Kidney (tissue), 14 donors: ENCODE results near the gene FRMD4A. TPM values are rescaled to one million over a fixed set of nuclear protein-coding genes. Genes with fewer than 3 reads are reported as not detected.

Source experiments
- DNase-seq, 5 donors: peaks; one replicate each; pipeline ENCODE4 v3.0.0-alpha.2; 2013 to 2020
- FAIRE-seq: peaks from 2 replicates; lab custom pipeline; 2012; peaks lifted over from hg19 to GRCh38; lab: Jason Lieb, UNC
- H3K27ac ChIP-seq, 2 donors: one replicate each; pipeline ENCODE4 v1.7.0; 2013; ENCODE audit warnings: low read depth in 2 of 2, low read length in 2 of 2, inconsistent platforms in 1 of 2
- H3K27me3 ChIP-seq: one replicate; pipeline ENCODE4 v1.7.1; 2013; ENCODE audit warnings: low read length, inconsistent platforms; ENCODE audit not compliant: control insufficient read depth, insufficient read depth
- H3K36me3 ChIP-seq, 3 donors: one replicate each; pipeline versions ENCODE4 v1.7.0 to v1.7.1; 2013; ENCODE audit warnings: low read length in 3 of 3, control low read depth in 1 of 3, inconsistent platforms in 1 of 3; ENCODE audit not compliant: insufficient read depth in 3 of 3, control insufficient read depth in 2 of 3
- H3K4me1 ChIP-seq, 3 donors: one replicate each; pipeline versions ENCODE4 v1.7.0 to v1.7.1; 2013; ENCODE audit warnings: low read length in 3 of 3, inconsistent platforms in 1 of 3, low read depth in 1 of 3; ENCODE audit not compliant: control insufficient read depth in 2 of 3, insufficient read depth in 2 of 3
- H3K4me3 ChIP-seq, 3 donors: one replicate each; pipeline versions ENCODE4 v1.7.0 to v1.8.1; 2013; ENCODE audit warnings: low read length in 3 of 3, control low read depth in 1 of 3, inconsistent platforms in 1 of 3
- H3K9ac ChIP-seq, 3 donors: one replicate each; pipeline versions ENCODE4 v1.7.0 to v1.7.1; 2013; ENCODE audit warnings: low read length in 3 of 3, control low read depth in 1 of 3, inconsistent platforms in 1 of 3
- H3K9me3 ChIP-seq, 3 donors: one replicate each; pipeline versions ENCODE4 v1.7.0 to v1.7.1; 2013; ENCODE audit warnings: low read length in 3 of 3, control low read depth in 1 of 3, inconsistent platforms in 1 of 3; ENCODE audit not compliant: control insufficient read depth in 2 of 3, insufficient read depth in 1 of 3
- CTCF ChIP-seq: IDR thresholded peaks from 3 replicates; pipeline ENCODE4 v1.5.1; 2012; ENCODE audit warnings: mild to moderate bottlenecking, moderate library complexity, borderline replicate concordance; ENCODE audit not compliant: insufficient read depth; ENCODE audit errors: extremely low read depth
- intact Hi-C: fragments of 100-400 bp; cut with DNase I; formaldehyde crosslinking; loops from one replicate; pipeline ENCODE4 v1.11.1; 2022
- polyA plus RNA-seq: library from polyadenylated mRNA; stranded (reverse); fragments of 350-450 nt; fragmentation: Illumina TruSeq; extraction: RNeasy Lipid Tissue Mini Kit (QIAGEN cat#74804); gene quantifications from one replicate; pipeline ENCODE4 v1.2.3, GENCODE V29; 2014; ENCODE audit warnings: low read depth, low replicate concordance; ENCODE audit not compliant: insufficient read depth
- total RNA-seq: library from RNA; stranded (reverse); fragmentation: NEBNext Ultra II Directional; extraction: Animal tissue kit (Norgen Biotek cat#: 25700); gene quantifications from one replicate; pipeline ENCODE4 v1.2.1, GENCODE V29; 2021
- donor health status: control.
- donor health status: control.
- donor health status: control.
- donor health status: control.
- donor health status: control.
- donor health status: DM: yes; HTN: yes; CAD: no.
- donor health status: Normal renal cell carcinoma (clear cell type).

FRMD4A gene
- total and polyA plus RNA-seq, 2 donors from 2014 or later = 16.0 to 68.2 TPM

- Histone ChIP-seq H3K27me3 (no peaks in the 10 kb centered on the region), H3K36me3 (no peaks in the 10 kb centered on the region), H3K4me3 (no peak overlapping the region), H3K9ac (no peak overlapping the region), H3K27ac (no peak overlapping the region), H3K9me3 (no peaks in the 10 kb centered on the region), H3K4me1 (peaks cover 0 to 3% (median 0%) of the 10 kb centered on the region in 3 donors)
- DNase-seq = no peak
- no peak for FAIRE-seq
- TF ChIP-seq CTCF = no peak
- intact Hi-C loops = no loop called here
Measured at GRCh38 chr10:13969792-13970140, 361.0 kb downstream of the FRMD4A start.

- Histone ChIP-seq H3K4me1 (peaks cover 0 to 3% (median 0%) of the 10 kb centered on the region in 3 donors), H3K9ac (no peak overlapping the region), H3K9me3 (no peaks in the 10 kb centered on the region), H3K36me3 (no peaks in the 10 kb centered on the region), H3K4me3 (no peak overlapping the region), H3K27ac (no peak overlapping the region), H3K27me3 (no peaks in the 10 kb centered on the region)
- FAIRE-seq (no peak), DNase-seq (no peak)
- intact Hi-C loops = no loop called here
- TF ChIP-seq CTCF = no peak
Measured at GRCh38 chr10:13969118-13969791, 361.5 kb downstream of the FRMD4A start.

GRCh38 chr10:13961853-13962252 lies 368.9 kb downstream of the FRMD4A start:
- no peaks in the 10 kb centered on the region for H3K9me3 ChIP-seq
- H3K36me3 ChIP-seq = no peaks in the 10 kb centered on the region
- DNase-seq = no peak
- H3K4me1 ChIP-seq = no peaks in the 10 kb centered on the region
- no peak for TF ChIP-seq CTCF
- H3K27ac ChIP-seq = no peak overlapping the region
- FAIRE-seq = no peak
- intact Hi-C loops = no loop called here
- H3K9ac ChIP-seq = no peak overlapping the region
- H3K4me3 ChIP-seq = no peak overlapping the region
- no peaks in the 10 kb centered on the region for H3K27me3 ChIP-seq

GRCh38 chr10:13961097-13961496 lies 369.6 kb downstream of the FRMD4A start:
- no peaks in the 10 kb centered on the region for H3K9me3 ChIP-seq
- no peaks in the 10 kb centered on the region for H3K27me3 ChIP-seq
- no peaks in the 10 kb centered on the region for H3K36me3 ChIP-seq
- FAIRE-seq = no peak
- H3K4me3 ChIP-seq = no peak overlapping the region
- H3K4me1 ChIP-seq = no peaks in the 10 kb centered on the region
- DNase-seq = peak in 1 of 5 donors; percentile 51
- no peak overlapping the region for H3K27ac ChIP-seq
- no peak for TF ChIP-seq CTCF
- intact Hi-C loops = no loop called here
- H3K9ac ChIP-seq = no peak overlapping the region
